ENCODE data around the gene ADGB.
A peak's percentile ranks its signal among the peaks of the same experiment; 100 is the strongest.

The ADGB gene

DNA sequence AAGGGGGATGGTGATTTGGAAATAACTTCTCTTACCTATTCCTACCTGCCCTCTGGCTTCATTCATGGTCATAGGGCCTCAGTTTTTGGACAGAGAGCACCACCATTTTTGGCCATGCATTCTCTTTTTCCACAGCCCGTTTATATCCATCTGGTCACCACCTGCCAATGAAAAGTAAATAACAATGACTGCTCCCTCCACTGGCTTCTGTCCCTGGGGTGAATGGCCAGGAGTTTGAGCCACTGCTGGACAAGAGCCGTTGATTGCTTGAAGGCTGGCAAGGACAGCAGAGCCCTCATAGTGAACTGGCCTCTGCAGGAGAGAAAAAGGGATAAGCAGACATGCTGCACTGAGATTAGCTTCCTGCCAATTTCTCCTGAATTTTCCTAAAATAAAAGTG is 261.8 kb downstream of the ADGB start:
- TF ChIP-seq, protein P1, sequence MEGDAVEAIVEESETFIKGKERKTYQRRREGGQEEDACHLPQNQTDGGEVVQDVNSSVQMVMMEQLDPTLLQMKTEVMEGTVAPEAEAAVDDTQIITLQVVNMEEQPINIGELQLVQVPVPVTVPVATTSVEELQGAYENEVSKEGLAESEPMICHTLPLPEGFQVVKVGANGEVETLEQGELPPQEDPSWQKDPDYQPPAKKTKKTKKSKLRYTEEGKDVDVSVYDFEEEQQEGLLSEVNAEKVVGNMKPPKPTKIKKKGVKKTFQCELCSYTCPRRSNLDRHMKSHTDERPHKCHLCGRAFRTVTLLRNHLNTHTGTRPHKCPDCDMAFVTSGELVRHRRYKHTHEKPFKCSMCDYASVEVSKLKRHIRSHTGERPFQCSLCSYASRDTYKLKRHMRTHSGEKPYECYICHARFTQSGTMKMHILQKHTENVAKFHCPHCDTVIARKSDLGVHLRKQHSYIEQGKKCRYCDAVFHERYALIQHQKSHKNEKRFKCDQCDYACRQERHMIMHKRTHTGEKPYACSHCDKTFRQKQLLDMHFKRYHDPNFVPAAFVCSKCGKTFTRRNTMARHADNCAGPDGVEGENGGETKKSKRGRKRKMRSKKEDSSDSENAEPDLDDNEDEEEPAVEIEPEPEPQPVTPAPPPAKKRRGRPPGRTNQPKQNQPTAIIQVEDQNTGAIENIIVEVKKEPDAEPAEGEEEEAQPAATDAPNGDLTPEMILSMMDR (IDR thresholded peaks at IDR 0.05; ENCODE audit: control insufficient read depth, extremely low read depth, insufficient read depth): no peak
- H3K4me3 ChIP-seq (ENCODE audit: low read depth, low read length): no peak overlapping the region
- no peak for DNase-seq (ENCODE audit: low read depth)

DNA sequence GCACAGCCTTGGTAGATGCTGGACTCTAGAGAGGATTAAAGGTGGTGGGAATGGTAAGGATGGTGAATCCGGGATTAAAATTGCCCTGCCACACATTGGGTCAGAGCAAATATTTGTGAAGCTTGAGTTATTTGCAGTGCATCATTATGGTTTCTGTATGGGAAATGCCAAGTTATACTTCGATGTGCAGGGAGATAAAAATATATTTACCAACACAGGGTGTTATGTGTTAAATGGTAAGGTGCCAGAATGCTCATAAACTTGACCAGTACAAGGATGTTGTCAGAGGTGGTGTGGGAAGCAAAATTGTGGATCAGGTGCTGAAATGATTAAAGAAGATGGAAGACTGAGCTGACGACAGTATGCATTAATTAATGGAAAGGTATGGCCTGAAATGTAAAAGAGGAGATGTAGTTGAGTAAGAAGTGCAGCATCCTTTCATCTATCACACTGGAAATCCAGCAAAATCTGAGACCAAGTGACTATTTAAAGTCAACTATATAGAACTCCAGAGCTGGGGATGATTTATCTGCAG is 262.3 kb downstream of the ADGB start:
- peak; percentile 82 for DNase-seq (ENCODE audit: low read depth)
- TF ChIP-seq, protein P1 (IDR thresholded peaks at IDR 0.05; ENCODE audit: control insufficient read depth, extremely low read depth, insufficient read depth): no peak
- H3K4me3 ChIP-seq (ENCODE audit: low read depth, low read length): no peak overlapping the region

DNA sequence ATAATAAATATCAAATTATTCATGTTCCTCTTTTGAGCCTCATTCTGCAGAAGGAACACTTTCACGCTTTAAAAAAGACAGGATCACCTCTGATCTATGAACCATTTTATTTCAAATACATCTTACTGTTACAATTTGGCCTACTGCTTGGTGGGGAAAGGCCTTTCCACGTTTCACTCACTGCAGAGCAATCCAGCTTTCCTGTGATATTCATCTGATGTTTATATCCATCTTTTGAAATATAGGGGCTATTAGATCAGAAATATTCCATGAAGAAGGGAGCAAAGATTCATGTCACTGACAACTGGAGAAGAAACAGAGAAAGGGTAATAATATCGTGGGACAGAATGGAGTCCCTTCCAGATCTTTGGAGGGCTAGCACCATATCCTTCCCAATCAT is 262.9 kb downstream of the ADGB start:
- H3K4me3 ChIP-seq (ENCODE audit: low read depth, low read length): no peak overlapping the region
- TF ChIP-seq, protein P1 (IDR thresholded peaks at IDR 0.05; ENCODE audit: control insufficient read depth, extremely low read depth, insufficient read depth): no peak
- no peak for DNase-seq (ENCODE audit: low read depth)

DNA sequence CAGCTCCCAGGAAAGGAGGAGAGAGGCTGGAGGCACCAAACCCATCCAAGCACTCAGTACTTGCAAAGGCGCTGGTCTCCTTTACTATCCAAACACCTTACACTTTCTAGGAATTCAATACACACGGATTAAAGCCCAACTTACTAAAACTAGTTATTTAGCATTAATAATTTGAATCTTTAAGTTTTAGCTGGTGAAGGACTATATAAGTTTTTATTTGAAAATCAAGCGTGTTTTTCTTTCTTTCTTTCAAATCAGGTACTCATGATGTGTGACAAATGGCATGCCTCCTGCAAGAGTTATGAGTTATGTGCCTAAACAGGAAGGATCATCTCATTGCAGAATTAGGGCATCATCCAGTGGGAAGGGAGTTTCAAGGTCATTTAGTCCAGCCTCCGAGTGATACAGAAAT is 263.7 kb downstream of the ADGB start:
- DNase-seq (ENCODE audit: low read depth): no peak
- H3K4me3 ChIP-seq (ENCODE audit: low read depth, low read length): no peak overlapping the region
- TF ChIP-seq, protein P1 (IDR thresholded peaks at IDR 0.05; ENCODE audit: control insufficient read depth, extremely low read depth, insufficient read depth): no peak

DNA sequence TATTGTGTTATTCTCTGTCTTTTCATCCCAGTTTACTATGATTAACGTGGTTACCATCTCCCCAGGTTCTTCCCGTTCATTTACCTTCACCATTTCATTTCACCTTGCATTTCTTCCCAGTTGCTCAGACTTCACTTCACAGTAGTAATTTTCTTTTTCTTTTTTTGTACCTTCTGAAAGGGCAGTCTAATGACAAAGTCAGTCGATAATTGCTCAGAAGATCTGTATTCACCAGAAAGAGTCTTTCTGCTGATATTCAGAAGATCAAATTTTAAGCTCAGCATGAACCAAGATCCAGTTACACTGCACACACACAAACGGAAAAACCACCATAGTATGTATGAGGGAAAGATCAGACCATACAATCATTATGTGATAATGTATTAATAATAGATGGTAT is 265.5 kb downstream of the ADGB start:
- no peak for DNase-seq (ENCODE audit: low read depth)
- no peak overlapping the region for H3K4me3 ChIP-seq (ENCODE audit: low read depth, low read length)
- TF ChIP-seq, protein P1 (IDR thresholded peaks at IDR 0.05; ENCODE audit: control insufficient read depth, extremely low read depth, insufficient read depth): no peak

DNA sequence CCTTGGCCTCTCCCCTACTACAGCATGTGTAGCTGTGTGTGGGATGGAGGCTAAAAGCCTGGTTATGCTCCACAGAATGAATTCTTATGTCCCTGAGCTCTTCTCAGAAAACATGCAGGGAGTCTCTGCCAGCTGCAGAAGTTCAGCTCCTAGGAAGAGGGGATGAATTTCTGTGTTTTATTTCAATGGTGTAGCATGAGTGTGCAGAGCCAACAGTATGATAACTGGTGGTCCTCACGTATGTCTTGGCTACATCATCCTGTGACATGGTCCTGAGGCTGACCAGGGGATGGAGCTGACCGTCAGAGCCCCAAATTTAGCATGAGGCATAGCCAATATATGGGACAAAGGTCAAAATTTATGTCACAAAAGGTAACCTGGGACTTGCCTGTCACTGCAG is 266.1 kb downstream of the ADGB start:
- no peak overlapping the region for H3K4me3 ChIP-seq (ENCODE audit: low read depth, low read length)
- TF ChIP-seq, protein P1 (IDR thresholded peaks at IDR 0.05; ENCODE audit: control insufficient read depth, extremely low read depth, insufficient read depth): no peak
- DNase-seq (ENCODE audit: low read depth): no peak
